ENCODE data around the gene PITHD1.
A peak's percentile ranks its signal among the peaks of the same experiment; 100 is the strongest.
"Not testable (repeated sequence)": the region's sequence is repeated elsewhere in the genome, so short reads cannot be mapped to it uniquely, and the experiment has no call there.

Gene PITHD1

GRCh38 chr1:23799255-23799569 lies 21.0 kb downstream of the PITHD1 start:
- TF ChIP-seq, protein P1, sequence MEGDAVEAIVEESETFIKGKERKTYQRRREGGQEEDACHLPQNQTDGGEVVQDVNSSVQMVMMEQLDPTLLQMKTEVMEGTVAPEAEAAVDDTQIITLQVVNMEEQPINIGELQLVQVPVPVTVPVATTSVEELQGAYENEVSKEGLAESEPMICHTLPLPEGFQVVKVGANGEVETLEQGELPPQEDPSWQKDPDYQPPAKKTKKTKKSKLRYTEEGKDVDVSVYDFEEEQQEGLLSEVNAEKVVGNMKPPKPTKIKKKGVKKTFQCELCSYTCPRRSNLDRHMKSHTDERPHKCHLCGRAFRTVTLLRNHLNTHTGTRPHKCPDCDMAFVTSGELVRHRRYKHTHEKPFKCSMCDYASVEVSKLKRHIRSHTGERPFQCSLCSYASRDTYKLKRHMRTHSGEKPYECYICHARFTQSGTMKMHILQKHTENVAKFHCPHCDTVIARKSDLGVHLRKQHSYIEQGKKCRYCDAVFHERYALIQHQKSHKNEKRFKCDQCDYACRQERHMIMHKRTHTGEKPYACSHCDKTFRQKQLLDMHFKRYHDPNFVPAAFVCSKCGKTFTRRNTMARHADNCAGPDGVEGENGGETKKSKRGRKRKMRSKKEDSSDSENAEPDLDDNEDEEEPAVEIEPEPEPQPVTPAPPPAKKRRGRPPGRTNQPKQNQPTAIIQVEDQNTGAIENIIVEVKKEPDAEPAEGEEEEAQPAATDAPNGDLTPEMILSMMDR (IDR thresholded peaks at IDR 0.05; ENCODE audit: low read depth, low read length) = no peak
- H3K4me3 ChIP-seq (replicated peaks in 1 of 2; ENCODE audit: low read depth in 2 of 2, low read length in 2 of 2) = peak overlapping the region; percentile 84 to 96
- no peak for DNase-seq (ENCODE audit: low read depth in 2 of 2)

- TF ChIP-seq, protein P1 (IDR thresholded peaks at IDR 0.05; ENCODE audit: low read depth, low read length) = no peak
- peak; percentile 82 to 85 for DNase-seq (ENCODE audit: low read depth in 2 of 2)
- H3K4me3 ChIP-seq (replicated peaks in 1 of 2; ENCODE audit: low read depth in 2 of 2, low read length in 2 of 2) = peak overlapping the region; percentile 84 to 96
These were observed 21.6 kb downstream of the PITHD1 start for GRCh38 chr1:23799570-23800399.

DNA sequence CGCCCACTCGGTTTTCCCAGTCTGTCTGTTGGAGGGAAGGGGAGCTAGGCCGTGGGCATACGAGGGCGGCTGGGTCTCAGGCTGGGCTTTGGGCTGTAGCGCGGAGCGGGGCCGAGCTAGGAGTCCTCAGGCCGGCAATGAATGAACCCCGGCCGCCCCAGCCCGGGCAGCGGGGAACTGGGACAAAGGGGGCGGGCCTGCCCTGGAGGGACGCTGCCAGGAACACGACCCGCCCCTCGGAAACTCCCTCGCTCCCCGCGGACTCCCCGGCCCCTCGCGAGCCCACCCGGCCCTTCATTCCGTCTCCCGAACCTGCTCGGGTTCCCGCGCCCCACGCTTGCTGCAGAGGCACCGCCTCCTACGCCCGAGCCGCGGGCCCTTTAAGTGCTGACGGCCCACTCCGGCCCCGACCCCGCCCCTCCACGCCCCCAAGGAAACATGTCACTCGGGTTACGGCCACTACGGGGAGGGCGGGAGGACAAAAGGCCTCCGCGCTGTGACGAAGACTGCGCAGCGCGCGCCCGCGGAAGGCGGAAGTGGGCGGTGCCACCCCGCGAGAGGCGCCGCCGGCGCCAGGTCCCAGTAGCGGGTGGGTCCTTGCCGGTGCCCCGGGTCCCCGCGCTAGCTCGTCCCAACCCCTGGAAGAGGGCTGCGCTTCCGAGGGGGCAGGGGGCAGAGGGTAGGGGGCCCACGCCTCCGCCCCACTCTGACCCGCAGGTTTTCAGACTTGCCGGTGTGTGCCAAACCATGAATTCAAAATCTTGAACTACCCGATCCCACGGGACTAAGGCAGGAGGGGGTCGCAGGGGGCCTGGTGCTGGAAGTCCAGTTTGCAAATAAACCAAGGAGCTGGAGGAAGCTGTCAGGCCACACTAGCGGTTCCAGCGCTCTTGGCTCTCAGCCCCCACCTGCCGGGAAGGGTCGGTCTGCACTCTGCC lies 22.5 kb downstream of the PITHD1 start, which contains the start of gene GALE:
TSS of gene GALE (minus strand) at position 355 of the 938 bp plus-strand sequence. CDS start 1,747 bp downstream, outside the sequence.
- DNase-seq (ENCODE audit: low read depth in 2 of 2) = peak; percentile 95 to 97
- TF ChIP-seq, protein P1 (IDR thresholded peaks at IDR 0.05; ENCODE audit: low read depth, low read length) = no peak
- H3K4me3 ChIP-seq (replicated peaks in 1 of 2; ENCODE audit: low read depth in 2 of 2, low read length in 2 of 2) = peak within 1 kb of the TSS; percentile 84 to 96

GRCh38 chr1:23801338-23801748 lies 23.1 kb downstream of the PITHD1 start:
- TF ChIP-seq, protein P1 (IDR thresholded peaks at IDR 0.05; ENCODE audit: low read depth, low read length) = no peak
- no peak for DNase-seq (ENCODE audit: low read depth in 2 of 2)
- peak overlapping the region; percentile 84 to 96 for H3K4me3 ChIP-seq (replicated peaks in 1 of 2; ENCODE audit: low read depth in 2 of 2, low read length in 2 of 2)

DNA sequence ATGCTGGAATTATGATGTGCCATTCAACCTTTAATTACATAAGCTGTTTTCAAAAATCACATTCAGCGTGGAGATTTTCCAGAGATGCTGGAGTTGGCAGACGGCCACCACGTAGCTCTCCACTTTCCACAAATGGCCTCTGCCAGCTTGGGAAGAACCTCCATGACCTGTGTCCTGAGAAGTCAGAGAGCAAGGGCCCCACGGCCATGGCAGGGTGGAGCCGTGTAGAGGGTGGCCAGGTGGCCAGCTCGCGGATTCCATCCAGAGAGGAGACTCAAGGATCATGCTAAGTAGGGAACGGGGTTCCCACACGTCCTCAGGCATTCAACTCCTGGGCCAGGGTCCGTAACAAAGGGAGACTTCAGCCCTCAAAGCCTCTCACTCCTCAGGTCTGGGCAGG lies 23.7 kb downstream of the PITHD1 start:
- H3K4me3 ChIP-seq (replicated peaks in 1 of 2; ENCODE audit: low read depth in 2 of 2, low read length in 2 of 2) = no peak overlapping the region
- DNase-seq (ENCODE audit: low read depth in 2 of 2) = no peak
- TF ChIP-seq, protein P1 (IDR thresholded peaks at IDR 0.05; ENCODE audit: low read depth, low read length) = no peak

- not testable (repeated sequence) for H3K4me3 ChIP-seq (replicated peaks in 1 of 2; ENCODE audit: low read depth in 2 of 2, low read length in 2 of 2); DNase-seq (ENCODE audit: low read depth in 2 of 2)
These were observed 24.7 kb downstream of the PITHD1 start for GRCh38 chr1:23802809-23803342.

GRCh38 chr1:23803674-23804073 lies 25.5 kb downstream of the PITHD1 start:
- no peak for DNase-seq (ENCODE audit: low read depth in 2 of 2)
- H3K4me3 ChIP-seq (replicated peaks in 1 of 2; ENCODE audit: low read depth in 2 of 2, low read length in 2 of 2) = no peak overlapping the region
- TF ChIP-seq, protein P1 (IDR thresholded peaks at IDR 0.05; ENCODE audit: low read depth, low read length) = no peak
